Heart right ventricle (tissue), 16 donors: ENCODE measurements around the gene IFITM2. TPM values are rescaled to one million over a fixed set of nuclear protein-coding genes. Genes with fewer than 3 reads are reported as not detected.
A peak's percentile ranks its signal among the peaks of the same experiment; 100 is the strongest.

Source experiments
- ATAC-seq, 8 donors: fragments of 200-7000 bp; cut with Tn5 transposase; one replicate each; pipeline ENCODE4 v1.9.1; 2020; ENCODE audit warnings: mild to moderate bottlenecking in 8 of 8, moderate library complexity in 8 of 8, moderate number of reproducible peaks in 1 of 8
- DNase-seq, 2 donors: peaks; one replicate each; pipeline ENCODE4 v3.0.0-alpha.2; 2020
- H3K27ac ChIP-seq, 10 donors: fragments of 200-600 bp; sonication (generic) in 2 of 10; one replicate each; pipeline versions ENCODE4 v1.5.0 to v1.8.0; 2020 to 2022; ENCODE audit warnings: mild to moderate bottlenecking in 3 of 10
- H3K27me3 ChIP-seq, 7 donors: fragments of 200-600 bp; one replicate each; pipeline ENCODE4 v1.8.0; 2021 to 2022; ENCODE audit warnings: mild to moderate bottlenecking in 2 of 7
- H3K36me3 ChIP-seq, 9 donors: fragments of 200-600 bp; sonication (generic) in 1 of 9; one replicate each; pipeline versions ENCODE4 v1.5.0 to v1.8.0; 2020 to 2022; ENCODE audit warnings: mild to moderate bottlenecking in 2 of 9
- H3K4me1 ChIP-seq, 9 donors: fragments of 200-600 bp; sonication (generic) in 1 of 9; one replicate each; pipeline versions ENCODE4 v1.5.0 to v1.8.0; 2020 to 2022; ENCODE audit warnings: mild to moderate bottlenecking in 4 of 9
- H3K4me3 ChIP-seq, 10 donors: fragments of 200-600 bp; sonication (generic) in 2 of 10; one replicate each; pipeline versions ENCODE4 v1.5.0 to v1.8.0; 2020 to 2022; ENCODE audit warnings: mild to moderate bottlenecking in 7 of 10, moderate library complexity in 2 of 10
- H3K9me3 ChIP-seq, 11 donors: fragments of 200-600 bp in 10 of 11; sonication (generic) in 2 of 11; one replicate each; pipeline versions ENCODE4 v1.5.0 to v1.8.0; 2013 to 2022; ENCODE audit warnings: mild to moderate bottlenecking in 2 of 11, control low read depth in 1 of 11, moderate library complexity in 1 of 11
- CTCF ChIP-seq, 9 donors: fragments of 200-600 bp; sonication (generic) in 2 of 9; IDR thresholded peaks; one replicate each; pipeline versions ENCODE4 v1.5.0 to v1.8.0; 2021 to 2022; ENCODE audit warnings: antibody characterized with exemption in 9 of 9, mild to moderate bottlenecking in 5 of 9, moderate library complexity in 1 of 9
- WGBS, 2 donors: extraction: QIAGEN DNeasy Blood & Tissue Kit; methylation state at CpG; one replicate each; pipeline ENCODE4 v1.1.7; 2013; ENCODE audit warnings: inconsistent platforms in 1 of 2; 5-methylcytosine and 5-hydroxymethylcytosine counted together
- intact Hi-C, 10 donors: fragments of 100-400 bp; cut with DNase I; formaldehyde crosslinking; loops; one replicate each; pipeline versions ENCODE4 v1.11.1 to v1.14.2; 2022
- polyA plus RNA-seq, 2 donors: library from polyadenylated mRNA; stranded (reverse); fragments of 200-250 nt; gene quantifications; one replicate each; pipeline ENCODE4 v1.2.3, GENCODE V29; 2013
- total RNA-seq, 10 donors: library from RNA; stranded (reverse); fragmentation: NEBNext Ultra II Directional in 3 of 10; extraction: Animal tissue kit (Norgen Biotek cat#: 25700) in 3 of 10; gene quantifications; one replicate each; pipeline versions ENCODE4 v1.2.1 to v1.2.4, GENCODE V29; 2021 to 2023
- donor health status: Arrhythmogenic right ventricular cardiomyopathy.
- donor health status: ischemic (EF 13 %, LVEDD 7.1; RV severe dilation, severe dysfunction).
- donor health status: healthy with polysubstance abuse.
- donor health status: DM: no; HTN: yes; CAD: no.
- donor health status: DM: no; HTN: no; CAD: no.
- donor health status: ischemic (EF 25% LVEDD 6.9; RV normal size, moderate dysfunction).
- donor health status: ischemic (EF 25% LVEDD 5.7; RV mildly dilated, moderate dysfunction).
- donor health status: healthy.
- donor health status: DM: yes; HTN: yes; CAD: no.
- donor health status: Ischemic cardiomyopathy.
- donor health status: ischemic (EF 35%, LVEDD 5.7; RV mildly dilated, moderate dysfunction).
- donor health status: nonischemic (EF 11% LVEDD 7.7; RV severe dilation, severe dysfunction).
- donor health status: DM: yes; HTN: yes; CAD: no.
- donor health status: PGD.
- donor health status: ischemic (EF 29% LVEDD 5.4; RV normal size, mild dysfunction).
- donor health status: nonischemic (EF 23%, LVEDD 6.1; RV moderate dilation, normal function).

Gene IFITM2
- total and polyA plus RNA-seq, 12 donors: 57.2 to 843 (median 163) TPM

GRCh38 chr11:350723-351255, 43.2 kb downstream of the IFITM2 start:
- intact Hi-C loops: loop anchor here in 2 of 10 donors (10.0 kb wide), 2 partner anchors 46 to 146 kb away; partner anchors contain the start of genes BET1L (in 1 of the 2), IFITM2 (in 1 of the 2) and RIC8A (in 1 of the 2)
- DNase-seq (no peak), ATAC-seq (no peak)
- no peak overlapping the region for H3K4me3 ChIP-seq
- no peaks in the 10 kb centered on the region for H3K27me3 ChIP-seq
- no peaks in the 10 kb centered on the region for H3K9me3 ChIP-seq
- WGBS, 2 donors: 67 to 76% methylated on average over 18 of the region's 18 CpGs
- no peaks in the 10 kb centered on the region for H3K36me3 ChIP-seq
- peaks cover 5 to 55% (median 35%) of the 10 kb centered on the region in 9 donors for H3K4me1 ChIP-seq
- TF ChIP-seq CTCF (IDR thresholded peaks at IDR 0.05): no peak
- peak overlapping the region in 6 of 10 donors; percentile 7 to 39 (median 22) for H3K27ac ChIP-seq

GRCh38 chr11:351411-351810, 43.8 kb downstream of the IFITM2 start:
- no peaks in the 10 kb centered on the region for H3K9me3 ChIP-seq
- no peak overlapping the region for H3K4me3 ChIP-seq
- ATAC-seq: no peak
- peaks cover 5 to 56% (median 35%) of the 10 kb centered on the region in 9 donors for H3K4me1 ChIP-seq
- intact Hi-C loops: loop anchor here in 2 of 10 donors (10.0 kb wide), 2 partner anchors 47 to 147 kb away; partner anchors contain the start of genes BET1L (in 1 of the 2), IFITM2 (in 1 of the 2) and RIC8A (in 1 of the 2)
- peak overlapping the region in 6 of 10 donors; percentile 7 to 39 (median 22) for H3K27ac ChIP-seq
- H3K36me3 ChIP-seq: no peaks in the 10 kb centered on the region
- TF ChIP-seq CTCF (IDR thresholded peaks at IDR 0.05): no peak
- no peaks in the 10 kb centered on the region for H3K27me3 ChIP-seq
- no peak for DNase-seq
- 95 to 97% methylated on average over 14 of the region's 14 CpGs for WGBS, 2 donors

GRCh38 chr11:352456-353031, 44.9 kb downstream of the IFITM2 start:
- Histone ChIP-seq H3K4me1 (peaks cover 5 to 56% (median 35%) of the 10 kb centered on the region in 9 donors), H3K9me3 (no peaks in the 10 kb centered on the region), H3K36me3 (no peaks in the 10 kb centered on the region), H3K27ac (peak overlapping the region; percentile 93 to 100 (median 98)), H3K27me3 (no peaks in the 10 kb centered on the region), H3K4me3 (no peak overlapping the region)
- ATAC-seq (no peak), DNase-seq (no peak)
- WGBS, 2 donors: 94 to 95% methylated on average over 12 of the region's 12 CpGs
- intact Hi-C loops: loop anchor here in 3 of 10 donors (2.0 to 10.0 kb wide), 5 partner anchors 16 to 148 kb away; partner anchors contain the start of genes BET1L (in 1 of the 3), IFITM1 (in 1 of the 3), IFITM2 (in 1 of the 3) and RIC8A (in 1 of the 3)
- TF ChIP-seq CTCF (IDR thresholded peaks at IDR 0.05): no peak

GRCh38 chr11:353179-353873, 45.7 kb downstream of the IFITM2 start:
- peak overlapping the region; percentile 93 to 100 (median 98) for H3K27ac ChIP-seq
- no peaks in the 10 kb centered on the region for H3K9me3 ChIP-seq
- no peaks in the 10 kb centered on the region for H3K36me3 ChIP-seq
- peak overlapping the region in 1 of 10 donors; percentile 11 for H3K4me3 ChIP-seq
- WGBS, 2 donors: 32 to 38% methylated on average over 16 of the region's 16 CpGs
- peak; percentile 84 to 88 for DNase-seq
- ATAC-seq: peak; percentile 46 to 82 (median 60)
- H3K27me3 ChIP-seq: no peaks in the 10 kb centered on the region
- TF ChIP-seq CTCF (IDR thresholded peaks at IDR 0.05): no peak
- H3K4me1 ChIP-seq: peaks cover 5 to 54% (median 35%) of the 10 kb centered on the region in 9 donors
- intact Hi-C loops: loop anchor here in 3 of 10 donors (2.0 to 10.0 kb wide), 5 partner anchors 17 to 149 kb away; partner anchors contain the start of genes BET1L (in 1 of the 3), IFITM1 (in 1 of the 3), IFITM2 (in 1 of the 3) and RIC8A (in 1 of the 3)
